HG03060 (cell line): ENCODE results near the gene IRF2BP1.
"Not testable (repeated sequence)": the region's sequence is repeated elsewhere in the genome, so short reads cannot be mapped to it uniquely, and the experiment has no call there.

Source experiments
- ATAC-seq: cut with Tn5 transposase; IDR thresholded peaks from one replicate; pipeline ENCODE4 v1.9.1; 2021; ENCODE audit warnings: low read depth, moderate number of reproducible peaks; ENCODE audit not compliant: unreplicated experiment

Gene IRF2BP1

GRCh38 chr19:45882652-45883585 lies 3.0 kb downstream of the IRF2BP1 start:
- no peak for ATAC-seq

GRCh38 chr19:45881909-45882528 lies 3.9 kb downstream of the IRF2BP1 start:
- ATAC-seq = no peak

GRCh38 chr19:45881082-45881908 lies 4.6 kb downstream of the IRF2BP1 start:
- ATAC-seq = no peak

- ATAC-seq = no peak
Observed at GRCh38 chr19:45879971-45880370, 6.0 kb downstream of the IRF2BP1 start.

- ATAC-seq = no peak
Observed at GRCh38 chr19:45879055-45879454, 6.9 kb downstream of the IRF2BP1 start.

- no peak for ATAC-seq
Observed at GRCh38 chr19:45878043-45878794, 7.7 kb downstream of the IRF2BP1 start.

- ATAC-seq = no peak
Observed at GRCh38 chr19:45876411-45877197, 9.3 kb downstream of the IRF2BP1 start.

GRCh38 chr19:45876161-45876410 lies 9.9 kb downstream of the IRF2BP1 start:
- no peak for ATAC-seq

- ATAC-seq = no peak
Observed at GRCh38 chr19:45874620-45874966, 11.3 kb downstream of the IRF2BP1 start.

GRCh38 chr19:45873219-45873772 lies 12.6 kb downstream of the IRF2BP1 start:
- no peak for ATAC-seq

- ATAC-seq = no peak
Observed at GRCh38 chr19:45872095-45872919, 13.6 kb downstream of the IRF2BP1 start.

GRCh38 chr19:45870798-45871197 lies 15.1 kb downstream of the IRF2BP1 start:
- ATAC-seq = no peak

GRCh38 chr19:45867241-45867640 lies 18.7 kb downstream of the IRF2BP1 start:
- ATAC-seq = not testable (repeated sequence)

- ATAC-seq = no peak
Observed at GRCh38 chr19:45866400-45867176, 19.4 kb downstream of the IRF2BP1 start.

GRCh38 chr19:45865269-45865948 lies 20.5 kb downstream of the IRF2BP1 start:
- ATAC-seq = no peak

GRCh38 chr19:45864629-45865082 lies 21.3 kb downstream of the IRF2BP1 start:
- ATAC-seq = no peak
